Stimulated activated CD4-positive, alpha-beta T cell treated with anti-CD3 and anti-CD28 coated beads, TNF-alpha, amount 100 ng/mL, for 1 hour (primary cell): ENCODE measurements around the gene MNDA.

Experiments
- DNase-seq, 3 donors: peaks; one replicate each; pipeline ENCODE4 v3.0.0-alpha.2; 2020; ENCODE audit warnings: low read depth in 3 of 3, low spot score in 1 of 3

The MNDA gene

GRCh38 chr1:158830904-158831507, at the start of gene MNDA:
TSS of gene MNDA (plus strand) at chr1:158831351. CDS start at chr1:158842154, 10,803 bp downstream.
- no peak for DNase-seq

- DNase-seq = peak in 2 of 3 donors; percentile 3 to 15
Observed at GRCh38 chr1:158793604-158794003, 37.5 kb upstream of the MNDA start.

DNA sequence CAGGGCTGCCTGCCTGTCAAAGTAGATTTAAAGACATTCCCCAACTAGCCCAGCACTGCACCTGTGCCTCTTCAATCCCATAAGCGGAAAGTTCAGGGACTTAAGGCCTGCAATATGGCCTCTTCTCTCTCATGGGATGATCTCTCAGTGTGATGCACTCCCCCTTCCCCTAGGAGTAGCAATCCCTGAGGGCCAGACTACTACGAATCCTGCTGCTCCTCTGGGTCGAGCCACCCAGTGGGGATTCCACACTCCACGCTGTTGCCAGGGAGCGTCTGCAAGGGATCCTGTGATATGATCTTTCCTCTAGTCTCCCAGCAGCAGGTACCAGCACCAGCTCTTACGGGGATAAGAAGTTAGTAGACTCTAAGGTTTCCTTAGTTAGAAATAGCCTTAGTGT, 36.9 kb upstream of the MNDA start:
- DNase-seq = no peak

GRCh38 chr1:158798531-158798930, 32.6 kb upstream of the MNDA start:
- no peak for DNase-seq

DNA sequence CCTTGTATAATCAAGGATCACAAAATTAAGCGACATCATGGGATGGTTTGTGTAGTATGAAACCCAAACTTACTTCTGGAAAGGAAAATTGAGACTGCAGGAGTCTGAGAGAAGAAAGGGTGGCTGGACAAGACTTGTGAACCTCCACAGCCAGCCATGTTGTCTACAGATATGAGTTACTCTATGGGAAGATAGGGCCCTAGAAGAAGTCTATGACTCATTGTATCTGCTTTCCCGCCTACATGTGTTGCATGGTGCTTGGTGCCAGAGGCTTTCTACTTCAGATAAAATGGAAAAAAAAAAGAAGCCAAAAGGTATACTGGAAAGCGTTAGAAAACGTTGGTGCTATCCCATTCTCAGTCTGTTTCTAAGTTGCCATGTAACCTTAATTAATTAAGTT, 31.5 kb upstream of the MNDA start:
- no peak for DNase-seq

DNA sequence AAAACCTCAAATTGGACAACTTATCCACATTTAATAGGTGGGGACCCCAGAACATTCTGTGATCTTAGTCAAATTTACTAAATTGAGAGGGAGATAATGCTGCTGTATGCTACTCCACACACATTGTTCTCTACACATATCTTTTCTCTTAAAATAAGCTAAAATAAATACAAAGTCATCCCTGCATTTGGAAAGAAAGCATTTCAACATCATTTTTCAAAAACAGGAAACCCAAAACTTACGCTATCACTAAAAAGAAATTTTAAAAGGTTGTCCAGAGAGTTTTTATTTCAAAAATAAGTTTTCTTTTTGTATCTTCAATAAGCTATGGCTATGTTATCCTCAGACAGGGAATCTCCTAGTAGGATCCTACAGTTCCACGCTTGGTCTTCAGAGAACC, 30.6 kb upstream of the MNDA start:
- DNase-seq = no peak

- no peak for DNase-seq
Observed at GRCh38 chr1:158801396-158801795, 29.8 kb upstream of the MNDA start.

DNA sequence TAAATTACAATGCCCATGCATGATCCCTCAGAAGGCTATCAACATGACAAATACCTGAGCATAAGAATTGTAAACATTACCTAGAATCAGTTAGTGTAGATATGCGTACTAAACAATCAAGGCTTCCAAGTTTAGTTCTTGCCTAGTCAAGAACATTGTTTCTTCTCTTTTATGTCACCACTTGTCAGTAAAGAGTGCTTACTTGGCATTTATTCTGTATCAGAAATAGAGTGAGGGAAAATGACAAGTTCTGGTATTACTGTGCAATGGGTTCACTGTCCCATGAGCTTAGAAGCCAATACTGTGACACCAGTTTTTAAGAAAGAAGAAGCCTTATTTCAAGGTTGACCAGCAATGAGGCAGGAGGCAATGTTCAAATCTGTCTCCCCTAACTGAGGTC, 27.5 kb upstream of the MNDA start:
- DNase-seq = no peak

DNA sequence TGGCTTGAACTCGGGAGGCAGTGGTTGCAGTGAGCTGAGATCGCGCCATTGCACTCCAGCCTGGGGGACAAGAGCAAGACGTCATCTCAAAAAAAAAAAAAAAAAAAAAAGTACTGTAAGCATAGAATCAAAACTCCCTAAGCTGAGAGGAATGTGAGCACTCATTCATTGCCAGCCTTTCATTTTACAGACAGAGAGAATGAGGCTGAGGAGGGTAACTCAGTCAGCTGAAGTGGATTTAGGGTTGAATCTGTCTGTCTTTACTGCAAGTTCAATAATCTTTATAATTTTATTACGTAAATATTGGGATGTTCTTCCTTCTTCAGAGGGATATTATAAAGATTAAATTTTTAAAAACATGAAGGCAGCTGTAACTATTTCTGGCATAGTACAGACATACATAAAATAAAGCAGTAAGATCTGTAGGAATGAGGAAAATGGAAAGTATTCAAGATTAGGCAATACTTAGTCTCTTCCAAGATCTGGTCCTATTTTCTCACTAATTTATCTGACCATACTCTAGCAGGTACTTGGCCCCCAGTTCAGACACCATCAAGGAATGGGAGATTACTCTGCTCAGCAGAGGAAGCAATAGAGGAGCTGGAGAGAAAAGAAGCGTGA, 24.1 kb upstream of the MNDA start:
- DNase-seq = no peak

GRCh38 chr1:158809256-158809655, 21.9 kb upstream of the MNDA start:
- DNase-seq = no peak

- no peak for DNase-seq
Observed at GRCh38 chr1:158809862-158810261, 21.3 kb upstream of the MNDA start.

GRCh38 chr1:158810311-158810710, 20.8 kb upstream of the MNDA start:
- DNase-seq = no peak

DNA sequence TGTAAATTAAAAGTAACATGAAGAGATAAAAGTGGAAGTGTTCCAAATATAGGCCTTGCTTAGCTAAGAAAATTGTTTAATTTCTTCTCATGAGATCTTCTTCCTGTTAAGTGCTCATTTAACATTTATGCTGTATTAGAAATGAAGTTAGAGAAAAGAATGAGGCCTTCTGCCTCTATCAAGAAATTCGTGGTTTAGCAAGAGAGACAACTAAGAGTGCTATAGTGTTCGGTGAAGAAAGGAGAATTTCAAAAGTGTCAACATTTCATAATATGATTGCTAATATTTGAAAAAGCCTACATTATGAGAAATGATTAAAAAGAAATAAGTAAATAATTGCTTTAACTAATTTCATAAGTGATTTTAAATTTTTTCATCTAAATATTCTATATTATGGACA, 18.8 kb upstream of the MNDA start:
- DNase-seq = no peak

- DNase-seq = no peak
Observed at GRCh38 chr1:158813164-158813563, 18.0 kb upstream of the MNDA start.

DNA sequence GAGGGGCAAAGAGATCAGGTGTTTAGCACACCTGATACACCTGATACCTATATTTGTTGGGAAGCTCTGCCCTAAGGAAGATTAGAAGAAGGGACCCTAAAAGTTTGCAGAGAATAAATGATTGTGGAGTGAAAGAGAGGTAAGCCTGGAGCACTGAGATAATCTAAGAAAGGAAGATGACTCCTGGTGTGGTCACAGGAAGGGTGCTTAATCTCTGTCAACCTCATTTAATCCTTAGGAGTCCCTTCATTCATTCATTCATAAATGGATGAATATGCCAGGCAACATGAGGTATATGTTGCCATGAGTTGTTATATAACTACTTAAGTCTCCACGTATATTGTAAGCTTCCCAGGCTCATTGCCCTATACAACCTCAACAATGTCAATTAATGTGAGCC, 16.2 kb upstream of the MNDA start:
- no peak for DNase-seq

GRCh38 chr1:158818560-158818959, 12.6 kb upstream of the MNDA start:
- no peak for DNase-seq

- DNase-seq = no peak
Observed at GRCh38 chr1:158818975-158819431, 12.1 kb upstream of the MNDA start.

GRCh38 chr1:158819461-158820443, 11.4 kb upstream of the MNDA start:
- DNase-seq = no peak

GRCh38 chr1:158821723-158822122, 9.4 kb upstream of the MNDA start:
- no peak for DNase-seq

- DNase-seq = no peak
Observed at GRCh38 chr1:158830074-158830677, 975 bp upstream of the MNDA start.

GRCh38 chr1:158833264-158833663, 2.1 kb downstream of the MNDA start:
- no peak for DNase-seq

- no peak for DNase-seq
Observed at GRCh38 chr1:158836038-158836437, 4.9 kb downstream of the MNDA start.
